ENCODE results near the gene CARHSP1. TPM values are rescaled to one million over a fixed set of nuclear protein-coding genes. Genes with fewer than 3 reads are reported as not detected.

CARHSP1 gene
- polyA plus RNA-seq, 1 of the 3 experiments (the other 2 are of a cell fraction): 93.6 TPM

- TF ChIP-seq GABPA (IDR thresholded peaks at IDR 0.05; ENCODE audit: low read depth): no peak
- TF ChIP-seq, protein P1, sequence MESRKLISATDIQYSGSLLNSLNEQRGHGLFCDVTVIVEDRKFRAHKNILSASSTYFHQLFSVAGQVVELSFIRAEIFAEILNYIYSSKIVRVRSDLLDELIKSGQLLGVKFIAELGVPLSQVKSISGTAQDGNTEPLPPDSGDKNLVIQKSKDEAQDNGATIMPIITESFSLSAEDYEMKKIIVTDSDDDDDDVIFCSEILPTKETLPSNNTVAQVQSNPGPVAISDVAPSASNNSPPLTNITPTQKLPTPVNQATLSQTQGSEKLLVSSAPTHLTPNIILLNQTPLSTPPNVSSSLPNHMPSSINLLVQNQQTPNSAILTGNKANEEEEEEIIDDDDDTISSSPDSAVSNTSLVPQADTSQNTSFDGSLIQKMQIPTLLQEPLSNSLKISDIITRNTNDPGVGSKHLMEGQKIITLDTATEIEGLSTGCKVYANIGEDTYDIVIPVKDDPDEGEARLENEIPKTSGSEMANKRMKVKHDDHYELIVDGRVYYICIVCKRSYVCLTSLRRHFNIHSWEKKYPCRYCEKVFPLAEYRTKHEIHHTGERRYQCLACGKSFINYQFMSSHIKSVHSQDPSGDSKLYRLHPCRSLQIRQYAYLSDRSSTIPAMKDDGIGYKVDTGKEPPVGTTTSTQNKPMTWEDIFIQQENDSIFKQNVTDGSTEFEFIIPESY (IDR thresholded peaks at IDR 0.05; ENCODE audit: borderline replicate concordance, low read depth): no peak
- no peak for TF ChIP-seq RXRA (IDR thresholded peaks at IDR 0.05; ENCODE audit: borderline replicate concordance, low read depth)
- TF ChIP-seq, protein P2, sequence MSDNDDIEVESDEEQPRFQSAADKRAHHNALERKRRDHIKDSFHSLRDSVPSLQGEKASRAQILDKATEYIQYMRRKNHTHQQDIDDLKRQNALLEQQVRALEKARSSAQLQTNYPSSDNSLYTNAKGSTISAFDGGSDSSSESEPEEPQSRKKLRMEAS (IDR thresholded peaks at IDR 0.05; ENCODE audit: low read depth): no peak
Measured at GRCh38 chr16:8832717-8833105, 36.1 kb downstream of the CARHSP1 start (continued).

DNA sequence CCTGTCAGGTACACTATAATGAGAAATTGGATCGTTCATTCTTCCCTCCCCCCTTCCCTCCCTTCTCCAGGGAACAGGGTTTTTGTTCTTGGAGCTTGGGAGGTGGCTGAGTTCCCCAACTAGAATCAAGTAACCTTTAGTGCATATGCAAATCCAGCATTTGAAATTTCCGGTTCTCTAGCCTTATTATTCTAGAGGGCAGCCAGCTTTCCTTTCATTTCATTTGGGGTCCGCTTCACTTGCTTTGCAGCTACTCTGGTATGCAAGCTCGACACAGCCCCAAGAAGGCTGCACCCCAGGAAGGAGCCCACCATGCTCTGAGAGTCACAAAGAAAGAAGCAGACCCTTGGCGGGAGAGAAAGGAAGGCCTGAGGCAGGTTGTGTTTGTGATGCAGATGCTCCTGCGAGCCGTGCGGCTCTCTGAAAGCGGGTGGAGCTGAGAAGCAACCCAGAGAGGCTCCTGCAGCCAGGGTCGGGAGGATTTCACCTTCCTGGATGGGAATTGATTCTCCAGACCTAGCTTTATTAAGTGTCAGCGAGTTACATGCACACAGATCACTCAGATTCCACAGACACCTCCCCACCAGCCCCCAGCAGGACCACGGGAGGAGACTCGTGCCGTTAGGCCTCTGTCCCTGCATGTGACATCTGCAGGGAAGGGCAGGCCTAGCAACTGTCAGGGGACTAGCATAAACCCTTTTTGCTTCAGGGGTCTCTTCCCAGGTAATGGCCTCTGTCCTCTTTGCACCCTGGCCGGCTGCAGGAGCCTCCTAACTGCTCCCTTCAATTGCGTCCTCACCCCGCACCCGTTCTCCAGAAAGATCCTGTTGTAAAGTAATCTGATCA lies 36.7 kb downstream of the CARHSP1 start:
- no peak overlapping the region for H2AFZ ChIP-seq (ENCODE audit: low read depth)
- 94% methylated on average over 17 of the region's 18 CpGs for WGBS (ENCODE audit: low lambda C conversion rate)
- peaks cover 37% of the 10 kb centered on the region; the same call in 1 of the 2 replicates for H4K20me1 ChIP-seq (ENCODE audit: insufficient read depth)
- H3K9me3 ChIP-seq: no peaks in the 10 kb centered on the region
- peaks cover 56% of the 10 kb centered on the region for H3K79me2 ChIP-seq (ENCODE audit: insufficient read depth)
- H3K4me2 ChIP-seq: no peak overlapping the region
- no peak overlapping the region for H3K4me3 ChIP-seq (ENCODE audit: low read depth in 2 of 2, low read length in 1 of 2)
- H3K9ac ChIP-seq: no peak overlapping the region
- TF ChIP-seq TAF1 (IDR thresholded peaks at IDR 0.05; ENCODE audit: borderline replicate concordance, low read depth, low read length): no peak
- TF ChIP-seq RFX5 (IDR thresholded peaks at IDR 0.05; ENCODE audit: low read length): no peak
- TF ChIP-seq GATA2 (CRISPR knock-in tag; IDR thresholded peaks at IDR 0.05): no peak
- no peak for TF ChIP-seq FOXJ3 (CRISPR knock-in tag; IDR thresholded peaks at IDR 0.05)
- TF ChIP-seq POLR2AphosphoS5 (IDR thresholded peaks at IDR 0.05; ENCODE audit: low read depth, low read length): no peak
- TF ChIP-seq SMC3 (IDR thresholded peaks at IDR 0.05; ENCODE audit: low read depth, low read length): no peak
- TF ChIP-seq PBX3 (IDR thresholded peaks at IDR 0.05): no peak
- no peak for TF ChIP-seq SIN3A (IDR thresholded peaks at IDR 0.05; ENCODE audit: borderline replicate concordance, low read depth, low read length)
- TF ChIP-seq, protein P3, sequence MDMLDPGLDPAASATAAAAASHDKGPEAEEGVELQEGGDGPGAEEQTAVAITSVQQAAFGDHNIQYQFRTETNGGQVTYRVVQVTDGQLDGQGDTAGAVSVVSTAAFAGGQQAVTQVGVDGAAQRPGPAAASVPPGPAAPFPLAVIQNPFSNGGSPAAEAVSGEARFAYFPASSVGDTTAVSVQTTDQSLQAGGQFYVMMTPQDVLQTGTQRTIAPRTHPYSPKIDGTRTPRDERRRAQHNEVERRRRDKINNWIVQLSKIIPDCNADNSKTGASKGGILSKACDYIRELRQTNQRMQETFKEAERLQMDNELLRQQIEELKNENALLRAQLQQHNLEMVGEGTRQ (IDR thresholded peaks at IDR 0.05; ENCODE audit: borderline replicate concordance, low read depth, low read length): no peak
- TF ChIP-seq JUND (IDR thresholded peaks at IDR 0.05): no peak
- TF ChIP-seq MXI1 (IDR thresholded peaks at IDR 0.05; ENCODE audit: low read depth, low read length): no peak
- H3K27me3 ChIP-seq (ENCODE audit: insufficient read depth): no peaks in the 10 kb centered on the region
- ChIA-PET POLR2A (no interaction called here), CTCF (interaction anchor here (0.8 to 1.3 kb wide), 2 partner anchors 40 to 48 kb away, joined by 3 to 5 read pairs; no protein-coding TSS in a partner anchor)
- DNase-seq: no peak
- peaks cover 0 to 5% of the 10 kb centered on the region in 2 experiments; a peak in 3 of 4 replicates for H3K4me1 ChIP-seq (ENCODE audit: control insufficient read depth in 1 of 2, insufficient read depth in 2 of 2, low read depth in 1 of 2, low read length in 1 of 2)
- H3F3A ChIP-seq (replicated peaks; ENCODE audit: insufficient read depth): peaks cover under 1% of the 10 kb centered on the region
- H3K27ac ChIP-seq (ENCODE audit: low read depth in 2 of 2, low read length in 1 of 2): no peak overlapping the region; a peak in 1 of 4 replicates
- H3K36me3 ChIP-seq (replicated peaks in 1 of 2; ENCODE audit: control insufficient read depth in 1 of 2, insufficient read depth in 2 of 2, low read length in 1 of 2): peaks cover 37 to 42% of the 10 kb centered on the region in 2 experiments
- no peaks in the 10 kb centered on the region for H3K9me2 ChIP-seq

Data from SK-N-SH (cell line).